COLO829 (cell line): Measurements from ENCODE around the gene GDPD5.
A peak's percentile ranks its signal among the peaks of the same experiment; 100 is the strongest.

Source experiments
- DNase-seq: peaks from one replicate; pipeline ENCODE4 v3.0.0; 2012; ENCODE audit warnings: low spot score

Gene GDPD5

DNA sequence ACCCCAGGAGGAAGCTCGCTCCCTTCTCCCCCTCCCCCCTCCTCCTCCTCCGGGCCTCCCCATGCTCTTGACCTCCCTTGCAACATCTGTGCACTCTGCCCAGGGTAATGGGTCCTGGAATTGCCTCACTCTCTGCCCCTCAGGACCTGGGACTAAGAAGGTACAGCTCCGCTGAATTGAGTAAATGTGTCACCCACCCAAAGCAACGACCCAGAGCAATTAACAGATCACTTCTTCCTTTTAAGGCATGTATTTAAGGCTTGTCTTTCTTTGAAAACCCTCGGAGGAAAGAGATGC is 15.1 kb downstream of the GDPD5 start:
- DNase-seq: no peak

DNA sequence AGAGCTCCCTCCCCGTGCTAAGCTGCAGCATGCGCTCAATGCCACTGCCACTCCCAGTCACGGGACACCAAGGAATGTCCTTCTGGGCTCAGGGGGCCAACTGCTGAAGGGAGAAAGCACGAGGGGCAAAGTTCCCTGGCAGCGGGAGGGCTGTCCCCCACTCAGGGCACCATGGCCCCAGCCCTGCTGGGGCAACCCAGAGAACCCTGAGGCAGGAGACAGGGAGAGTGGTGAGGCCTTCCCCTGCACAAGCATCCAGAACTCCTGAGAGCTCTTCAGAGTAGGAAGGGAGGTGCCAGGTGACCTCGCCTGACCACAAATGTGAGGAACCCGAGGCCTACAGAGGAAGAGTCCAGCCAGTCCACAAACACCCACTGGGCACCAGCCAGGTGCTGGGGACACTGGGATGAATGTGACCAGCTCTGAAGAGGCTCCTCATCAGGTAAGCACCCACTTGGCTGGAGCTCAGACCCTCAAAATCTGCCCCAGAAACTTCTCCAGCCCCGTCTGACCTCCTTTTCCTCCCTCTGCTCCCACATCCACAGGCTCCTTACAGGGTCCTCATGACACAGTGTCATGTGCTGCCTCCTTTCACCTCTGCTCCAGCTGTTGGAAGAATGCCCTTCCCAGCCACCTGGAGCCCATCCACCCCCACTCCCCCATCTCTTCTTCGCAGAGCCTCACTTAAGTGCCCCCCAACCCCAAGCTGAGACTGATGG is 15.6 kb downstream of the GDPD5 start:
- no peak for DNase-seq

- no peak for DNase-seq
Observed at GRCh38 chr11:75509020-75509720, 16.6 kb downstream of the GDPD5 start.

GRCh38 chr11:75508051-75508561 is 17.6 kb downstream of the GDPD5 start:
- no peak for DNase-seq

GRCh38 chr11:75507571-75507970 is 18.2 kb downstream of the GDPD5 start:
- no peak for DNase-seq

DNA sequence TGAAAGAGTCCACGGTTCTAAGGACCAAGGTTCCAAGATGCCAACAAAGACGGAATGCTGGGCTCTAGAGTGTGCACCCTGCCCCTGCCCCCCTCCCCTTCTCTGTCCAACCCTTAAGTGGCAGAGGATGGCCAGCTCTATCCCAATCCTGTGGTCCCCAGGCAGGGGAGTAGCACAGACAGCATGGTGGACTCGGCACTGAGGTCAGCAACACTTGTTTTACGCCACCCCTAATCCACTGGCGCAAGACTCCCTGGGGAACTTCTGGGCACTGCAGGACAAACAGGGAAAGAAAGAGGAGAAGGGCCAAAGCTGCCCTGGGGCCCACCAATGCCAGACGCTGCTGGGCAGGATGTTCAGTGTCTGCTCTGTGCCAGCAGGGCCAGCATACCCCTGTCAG is 18.9 kb downstream of the GDPD5 start:
- no peak for DNase-seq

GRCh38 chr11:75505916-75506692 is 19.6 kb downstream of the GDPD5 start:
- DNase-seq: peak; percentile 73

DNA sequence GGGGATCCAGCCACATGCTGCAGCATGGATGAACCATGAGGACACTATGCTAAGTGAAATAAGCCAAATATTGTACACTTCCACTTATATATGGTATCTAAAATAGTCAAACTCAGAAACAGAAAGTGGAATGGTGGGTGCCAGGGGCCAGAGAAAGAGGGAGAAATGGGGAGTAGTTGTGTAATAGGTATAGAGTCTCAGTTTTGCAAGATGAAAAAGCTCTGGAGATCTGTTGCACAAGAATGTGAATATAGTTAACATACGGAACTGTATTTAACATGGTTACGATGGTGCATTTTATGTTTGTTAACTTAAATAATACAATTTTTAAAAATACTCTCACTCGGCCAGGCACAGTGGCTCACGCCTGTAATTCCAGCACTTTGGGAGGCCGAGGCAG is 21.2 kb downstream of the GDPD5 start:
- DNase-seq: no peak

DNA sequence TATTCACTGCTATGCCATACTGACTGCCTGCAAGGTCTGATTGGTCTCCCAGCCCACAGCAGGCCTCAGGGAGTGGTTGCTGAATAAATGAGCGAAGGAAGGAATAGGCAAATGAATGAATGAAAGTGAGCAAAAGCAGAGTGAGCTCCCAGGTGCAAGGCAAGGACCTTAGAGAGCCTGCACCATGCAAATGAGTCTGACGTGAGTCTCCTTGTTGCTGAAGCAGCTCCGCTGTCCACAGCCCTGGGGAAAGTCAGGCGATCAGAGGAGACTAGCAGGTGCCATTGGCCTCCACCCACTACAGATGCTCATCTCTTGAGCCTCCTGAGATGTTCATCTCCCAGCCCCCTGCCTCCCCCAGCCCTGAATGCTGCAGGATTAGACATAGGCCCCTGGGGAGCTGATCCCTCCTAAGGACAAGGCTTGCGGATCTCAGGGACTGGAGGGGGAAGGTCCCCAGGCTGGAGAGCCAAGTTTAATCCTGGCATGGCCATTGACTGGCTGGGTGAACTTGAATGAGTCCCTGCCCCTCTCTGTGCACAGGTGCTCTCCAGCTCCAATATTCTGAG is 22.1 kb downstream of the GDPD5 start:
- DNase-seq: no peak

- DNase-seq: no peak
Observed at GRCh38 chr11:75502138-75502537, 23.6 kb downstream of the GDPD5 start.

DNA sequence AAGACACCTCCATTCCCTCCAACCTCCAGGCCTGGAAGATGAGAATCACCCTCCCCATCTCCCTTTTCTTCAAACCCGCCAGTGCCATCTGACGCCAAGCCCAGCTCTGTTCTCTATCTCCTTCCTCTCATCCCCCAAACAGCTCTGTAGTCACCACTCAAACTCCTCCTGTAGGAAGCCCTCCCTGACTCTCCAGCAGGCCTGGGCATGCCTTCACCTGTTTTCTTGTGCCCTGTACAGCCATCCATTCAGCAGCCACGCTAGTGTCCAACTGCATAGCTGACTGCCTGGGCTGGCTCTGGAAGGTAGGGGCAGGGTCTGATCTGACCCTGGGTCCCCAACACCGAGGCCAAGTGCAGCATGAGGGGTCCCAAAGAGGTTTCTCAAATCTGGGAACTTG is 25.0 kb downstream of the GDPD5 start:
- no peak for DNase-seq

- DNase-seq: no peak
Observed at GRCh38 chr11:75499423-75500190, 26.1 kb downstream of the GDPD5 start.

GRCh38 chr11:75498556-75499255 is 27.0 kb downstream of the GDPD5 start:
- no peak for DNase-seq

DNA sequence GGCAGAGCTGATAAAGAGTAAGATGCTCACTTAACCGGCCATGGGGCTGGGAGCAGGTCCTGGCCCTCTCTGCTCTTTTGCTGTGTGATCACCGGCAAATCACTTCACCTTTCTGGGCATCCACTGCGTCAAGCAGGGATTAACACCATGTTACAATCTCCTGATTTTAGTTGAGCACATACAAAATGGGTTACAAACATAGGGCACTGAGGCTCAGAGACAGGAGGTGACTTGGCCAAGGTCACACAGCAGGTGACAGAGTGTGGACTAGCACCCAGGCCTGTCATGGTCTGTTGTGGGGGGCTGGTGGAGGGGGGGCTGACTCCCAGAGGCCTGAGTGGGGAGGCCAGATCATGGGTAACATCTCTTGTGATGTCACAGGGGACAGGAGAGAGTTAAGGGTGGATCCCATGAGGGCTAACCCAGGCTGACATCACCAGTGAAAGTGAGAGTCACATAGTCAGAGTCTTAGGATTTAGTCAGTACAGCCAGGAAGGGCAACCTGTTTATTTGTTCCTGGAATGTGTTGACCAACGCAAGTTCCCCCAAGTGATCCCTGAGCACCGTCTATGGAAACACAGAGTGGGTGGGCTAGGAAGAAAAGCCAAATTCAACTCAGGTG is 27.8 kb downstream of the GDPD5 start:
- no peak for DNase-seq

DNA sequence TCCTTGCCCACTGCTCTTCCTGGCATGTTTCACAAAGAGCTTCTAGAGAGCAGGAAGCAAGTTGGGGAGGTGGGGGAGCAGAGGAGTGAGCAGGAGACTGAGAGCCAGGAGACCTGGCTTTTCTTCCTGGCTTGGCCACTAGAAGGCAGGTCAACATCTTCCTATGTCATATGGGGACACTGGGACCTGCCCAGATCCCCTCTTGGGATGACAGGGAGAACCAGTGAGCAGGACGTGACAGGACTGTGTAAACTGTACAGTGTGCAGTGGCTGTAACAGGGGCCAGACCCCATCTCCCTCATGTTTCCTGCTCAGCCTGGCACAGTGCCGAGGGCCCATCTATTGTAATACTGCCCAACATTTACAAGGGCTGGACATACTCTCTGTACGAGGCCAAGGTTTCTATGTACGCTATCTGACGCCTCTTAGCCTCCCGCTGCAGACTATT is 29.4 kb downstream of the GDPD5 start:
- no peak for DNase-seq

GRCh38 chr11:75495749-75496304 is 29.9 kb downstream of the GDPD5 start:
- no peak for DNase-seq

DNA sequence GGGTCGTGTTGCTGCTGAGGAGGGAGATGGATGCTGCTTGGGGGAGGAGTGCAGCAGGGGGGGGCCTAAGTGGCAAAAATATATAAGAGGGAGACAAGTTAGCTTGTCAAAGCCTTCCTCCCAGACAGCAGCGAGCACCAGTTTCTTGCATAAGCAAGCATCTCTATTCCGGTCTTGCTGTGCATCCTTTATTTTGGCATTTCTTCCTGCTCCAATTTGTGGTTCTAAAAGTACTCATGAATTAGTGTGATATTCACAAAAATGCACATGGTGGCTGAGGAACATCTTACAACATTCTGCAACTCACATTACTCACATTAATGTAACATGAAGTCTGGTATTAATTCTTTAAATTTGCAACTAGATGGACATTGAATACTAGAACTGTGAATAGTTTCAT is 32.1 kb downstream of the GDPD5 start:
- no peak for DNase-seq

DNA sequence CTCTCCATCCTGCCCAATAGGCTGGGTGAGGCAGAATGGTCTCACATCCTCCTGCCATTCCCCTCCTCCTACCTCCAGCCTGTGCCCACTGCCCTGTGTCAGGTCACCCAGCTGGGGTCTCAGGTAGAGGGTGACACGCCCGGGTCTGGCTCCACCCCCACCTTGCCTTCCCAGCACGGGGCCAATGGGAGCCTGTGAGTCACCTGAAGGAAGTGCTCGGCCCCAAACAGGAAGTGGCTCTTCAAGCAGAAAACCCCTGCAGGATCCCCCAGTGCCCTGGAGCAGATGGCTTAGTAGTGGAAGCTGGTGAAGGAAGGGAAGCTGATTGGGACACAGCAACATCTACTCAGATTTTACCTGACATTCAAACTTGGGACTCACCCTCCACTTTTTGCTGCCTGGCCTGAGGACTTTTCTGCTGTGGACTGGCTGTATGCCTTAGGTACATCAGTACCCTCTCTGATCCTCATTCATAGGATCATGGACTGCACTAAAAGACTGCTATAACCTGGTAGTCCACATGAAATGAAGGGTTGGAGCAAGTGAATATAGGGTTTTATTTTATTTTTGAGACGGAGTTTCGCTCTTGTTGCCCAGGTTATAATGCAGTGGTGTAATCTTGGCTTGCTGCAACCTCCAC is 33.4 kb downstream of the GDPD5 start:
- no peak for DNase-seq

DNA sequence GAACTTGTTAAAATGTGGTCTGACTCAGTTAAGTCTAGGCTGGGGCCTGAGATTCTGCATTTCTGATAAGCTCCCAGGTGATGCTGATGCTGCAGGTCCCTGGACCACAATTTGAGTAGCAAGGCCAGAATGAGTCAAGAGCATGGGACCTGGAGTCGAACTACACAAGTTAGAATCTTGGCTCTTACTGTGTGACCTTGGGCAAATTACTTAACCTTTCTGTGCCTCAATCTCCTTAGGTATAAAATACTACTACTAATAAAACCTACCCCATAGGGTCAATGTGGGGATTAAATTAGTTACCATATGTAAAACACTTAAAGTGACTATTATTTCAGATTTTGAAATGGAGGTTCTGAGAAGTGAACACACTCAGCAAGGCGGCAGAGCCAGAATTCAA is 34.3 kb downstream of the GDPD5 start:
- DNase-seq: no peak
